SJCRH30 (cell line): Measurements from ENCODE around the gene MAGEA2. TPM values are rescaled to one million over a fixed set of nuclear protein-coding genes. Genes with fewer than 3 reads are reported as not detected.
"Not testable (repeated sequence)": the region's sequence is repeated elsewhere in the genome, so short reads cannot be mapped to it uniquely, and the experiment has no call there.

Experiments
- DNase-seq, 2 experiments: peaks; one replicate each; pipeline ENCODE4 v3.0.0-alpha.2; 2015 to 2020
- H3K27ac ChIP-seq: fragments of 250-450 bp; sonication (Bioruptor Pico); 2 replicates; pipeline ENCODE4 v1.5.1; 2020; ENCODE audit warnings: mild to moderate bottlenecking, moderate library complexity
- H3K27me3 ChIP-seq: fragments of 250-450 bp; sonication (Bioruptor Pico); 2 replicates; pipeline ENCODE4 v1.5.1; 2020; ENCODE audit warnings: mild to moderate bottlenecking, moderate library complexity
- H3K36me3 ChIP-seq: fragments of 250-450 bp; sonication (Bioruptor Pico); 2 replicates; pipeline ENCODE4 v1.5.1; 2020; ENCODE audit warnings: mild to moderate bottlenecking, moderate library complexity
- H3K4me1 ChIP-seq: fragments of 250-450 bp; sonication (Bioruptor Pico); 2 replicates; pipeline ENCODE4 v1.5.1; 2020; ENCODE audit warnings: mild to moderate bottlenecking, moderate library complexity
- H3K4me3 ChIP-seq: fragments of 250-450 bp; sonication (Bioruptor Pico); 2 replicates; pipeline ENCODE4 v1.5.1; 2020; ENCODE audit warnings: mild to moderate bottlenecking, moderate library complexity
- H3K9me3 ChIP-seq: fragments of 250-450 bp; sonication (Bioruptor Pico); replicated peaks from 2 replicates; pipeline ENCODE4 v1.5.1; 2020; ENCODE audit warnings: mild to moderate bottlenecking, moderate library complexity
- total RNA-seq: library from RNA; depleted of rRNA; stranded (reverse); fragments of >200 nt; shearing (Covaris generic); gene quantifications from 2 replicates; pipeline ENCODE4 v1.2.3, GENCODE V29; 2014; rRNA removed

Gene MAGEA2, protein sequence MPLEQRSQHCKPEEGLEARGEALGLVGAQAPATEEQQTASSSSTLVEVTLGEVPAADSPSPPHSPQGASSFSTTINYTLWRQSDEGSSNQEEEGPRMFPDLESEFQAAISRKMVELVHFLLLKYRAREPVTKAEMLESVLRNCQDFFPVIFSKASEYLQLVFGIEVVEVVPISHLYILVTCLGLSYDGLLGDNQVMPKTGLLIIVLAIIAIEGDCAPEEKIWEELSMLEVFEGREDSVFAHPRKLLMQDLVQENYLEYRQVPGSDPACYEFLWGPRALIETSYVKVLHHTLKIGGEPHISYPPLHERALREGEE
- total RNA-seq: 0.83 TPM in 1 of 2 replicates, not detected in the other

DNA sequence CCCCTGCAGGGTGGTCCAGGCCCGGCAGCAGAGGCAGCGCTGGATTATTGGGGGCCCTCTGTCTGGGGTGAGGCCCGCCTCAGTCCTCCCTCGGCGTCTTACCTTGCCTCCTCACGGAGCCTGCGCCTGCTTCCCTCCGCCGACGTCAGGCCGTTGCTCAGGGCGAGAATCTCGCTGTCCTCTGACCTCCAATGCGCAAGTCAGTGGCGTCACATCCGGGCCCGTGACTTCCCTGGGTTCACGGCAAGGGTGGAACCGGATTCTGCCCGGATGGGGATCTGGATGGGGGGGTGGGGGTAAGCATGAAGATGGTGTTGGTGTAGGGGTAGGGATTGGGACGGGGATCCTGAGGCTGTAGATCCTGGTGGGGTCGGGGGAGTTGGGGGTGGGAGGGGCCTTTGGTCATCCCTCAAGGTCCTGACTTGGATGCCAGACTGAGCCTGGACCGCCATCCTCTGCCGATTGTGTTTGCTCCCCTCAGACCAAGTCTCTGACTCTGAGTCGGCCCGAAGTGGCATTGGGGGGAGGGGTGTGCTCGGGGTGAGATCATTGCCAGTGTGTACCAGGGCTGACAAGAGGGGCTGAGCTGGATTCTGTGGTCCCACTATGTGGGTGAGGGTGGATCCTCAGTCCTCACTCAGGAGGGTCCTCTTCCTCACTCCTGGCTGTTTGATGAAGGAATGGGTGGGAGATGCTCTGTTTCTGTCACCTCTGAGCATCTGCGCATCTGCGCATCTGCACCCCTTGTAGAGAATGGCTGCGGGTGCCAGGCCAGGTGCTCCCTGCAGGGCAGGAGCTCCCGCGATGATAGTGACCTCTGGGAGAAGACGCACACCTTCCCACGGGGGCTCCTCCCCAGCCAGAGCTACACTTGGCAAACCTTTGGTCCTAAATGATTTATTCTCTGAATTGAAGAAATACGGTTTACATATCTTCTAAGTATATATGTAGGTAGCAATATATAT, at the start of gene MAGEA2:
TSS of gene MAGEA2 (minus strand) at position 157 of the 965 bp plus-strand sequence. CDS start 2,479 bp downstream, outside the sequence.
- H3K36me3 ChIP-seq, H3K27me3 ChIP-seq, H3K27ac ChIP-seq, DNase-seq, H3K9me3 ChIP-seq, H3K4me1 ChIP-seq, H3K4me3 ChIP-seq: not testable (repeated sequence)

DNA sequence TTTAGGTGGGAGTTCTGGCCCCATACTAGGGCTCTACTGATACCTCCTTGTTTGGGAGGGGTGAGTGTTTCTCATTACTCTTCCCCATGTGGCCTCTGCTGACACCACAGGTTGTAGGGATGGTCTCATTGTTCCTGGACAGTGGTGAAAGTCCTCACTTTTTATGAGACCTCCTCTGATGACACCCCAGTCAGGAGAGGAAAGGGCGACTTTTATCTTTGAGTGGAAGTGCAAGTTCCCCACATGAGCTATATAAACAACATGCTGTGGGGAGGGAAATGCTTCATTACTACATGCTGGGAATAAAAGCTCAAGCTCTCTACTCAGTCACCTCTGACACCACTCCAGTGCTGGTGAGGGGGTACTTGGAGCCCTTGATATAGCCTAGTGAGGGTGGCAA, 45.3 kb upstream of the MAGEA2 start:
- H3K27me3 ChIP-seq: no peaks in the 10 kb centered on the region
- H3K27ac ChIP-seq: no peak overlapping the region
- no peaks in the 10 kb centered on the region for H3K4me1 ChIP-seq
- DNase-seq: no peak
- no peak overlapping the region for H3K4me3 ChIP-seq
- no peaks in the 10 kb centered on the region for H3K36me3 ChIP-seq
- H3K9me3 ChIP-seq: no peaks in the 10 kb centered on the region

DNA sequence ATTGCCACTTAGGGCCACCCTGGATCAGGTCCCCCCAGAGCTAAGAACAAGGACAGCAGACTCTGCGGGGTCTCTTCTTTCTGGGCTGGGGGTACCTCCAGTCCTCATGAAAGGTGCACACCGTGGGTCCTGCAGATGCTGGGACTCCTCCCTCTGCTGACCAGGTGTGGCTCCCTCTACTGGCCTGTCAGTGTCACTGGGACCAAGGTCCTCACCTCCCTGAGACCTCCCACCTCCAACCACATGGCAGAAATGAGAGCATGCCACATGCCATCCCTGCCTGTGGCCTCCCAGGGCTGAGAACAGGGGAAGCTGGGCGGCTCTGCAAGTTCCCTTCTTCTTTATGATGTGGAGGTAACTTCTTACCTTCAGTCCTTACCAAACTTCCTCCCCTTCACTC, 33.4 kb upstream of the MAGEA2 start:
- H3K9me3 ChIP-seq, DNase-seq, H3K27ac ChIP-seq, H3K4me3 ChIP-seq, H3K4me1 ChIP-seq, H3K27me3 ChIP-seq, H3K36me3 ChIP-seq: not testable (repeated sequence)

DNA sequence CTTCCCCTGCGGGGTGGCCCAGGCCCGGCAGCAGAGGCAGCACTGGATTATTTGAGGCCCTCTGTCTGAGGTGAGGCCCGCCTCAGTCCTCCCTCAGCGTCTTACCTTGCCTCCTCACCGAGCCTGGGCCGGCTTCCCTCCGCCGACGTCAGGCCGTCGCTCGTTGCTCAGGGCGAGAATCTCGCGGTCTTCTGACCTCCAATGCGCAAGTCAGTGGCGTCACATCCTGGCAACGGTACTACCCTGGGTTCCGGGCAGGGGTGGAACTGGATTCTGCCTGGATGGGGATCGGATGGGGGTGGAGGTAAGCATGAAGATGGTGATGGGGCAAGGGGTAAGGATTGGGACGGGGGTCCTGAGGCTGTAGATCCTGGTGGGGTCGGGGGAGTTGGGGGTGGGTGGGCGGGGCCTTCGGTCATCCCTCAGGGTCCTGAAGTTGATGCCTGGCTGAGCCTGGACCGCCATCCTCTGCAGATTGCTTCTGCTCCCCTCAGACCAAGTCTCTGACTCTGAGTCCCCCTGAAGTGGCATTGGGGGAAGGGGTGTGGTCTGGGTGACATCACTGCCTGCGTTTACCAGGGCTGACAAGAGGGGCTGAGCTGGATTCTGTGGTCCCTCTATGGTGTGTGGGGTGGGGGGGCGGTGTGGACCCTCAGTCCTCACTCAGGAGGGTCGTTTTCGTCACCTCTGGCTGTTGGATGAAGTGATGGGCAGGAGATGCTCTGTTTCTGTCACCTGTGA, 16.1 kb upstream of the MAGEA2 start, which contains the start of gene MAGEA6:
TSS of gene MAGEA6 (minus strand) at position 141 of the 741 bp plus-strand sequence. CDS start 2,039 bp downstream, outside the sequence.
- H3K4me3 ChIP-seq, DNase-seq, H3K9me3 ChIP-seq, H3K27ac ChIP-seq, H3K36me3 ChIP-seq, H3K27me3 ChIP-seq, H3K4me1 ChIP-seq: not testable (repeated sequence)

DNA sequence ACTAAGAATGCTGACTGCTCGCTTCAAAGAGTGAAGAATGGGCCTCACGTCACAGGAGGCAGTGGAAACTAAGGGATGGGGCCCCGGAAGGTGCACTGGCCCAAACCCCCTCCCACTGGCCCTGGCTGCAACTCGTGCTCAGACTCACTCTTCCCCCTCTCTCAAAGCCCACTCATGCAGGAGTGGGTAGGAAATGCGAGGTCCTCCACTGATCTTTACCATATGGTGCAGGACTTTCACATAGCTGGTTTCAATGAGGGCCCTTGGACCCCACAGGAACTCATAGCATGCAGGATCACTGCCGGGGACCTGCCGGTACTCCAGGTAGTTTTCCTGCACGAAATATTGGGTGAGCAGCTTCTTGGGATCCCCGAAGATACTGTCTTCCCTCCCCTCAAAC, 12.9 kb upstream of the MAGEA2 start:
- H3K4me3 ChIP-seq, H3K36me3 ChIP-seq, H3K4me1 ChIP-seq, DNase-seq, H3K9me3 ChIP-seq, H3K27me3 ChIP-seq, H3K27ac ChIP-seq: not testable (repeated sequence)

DNA sequence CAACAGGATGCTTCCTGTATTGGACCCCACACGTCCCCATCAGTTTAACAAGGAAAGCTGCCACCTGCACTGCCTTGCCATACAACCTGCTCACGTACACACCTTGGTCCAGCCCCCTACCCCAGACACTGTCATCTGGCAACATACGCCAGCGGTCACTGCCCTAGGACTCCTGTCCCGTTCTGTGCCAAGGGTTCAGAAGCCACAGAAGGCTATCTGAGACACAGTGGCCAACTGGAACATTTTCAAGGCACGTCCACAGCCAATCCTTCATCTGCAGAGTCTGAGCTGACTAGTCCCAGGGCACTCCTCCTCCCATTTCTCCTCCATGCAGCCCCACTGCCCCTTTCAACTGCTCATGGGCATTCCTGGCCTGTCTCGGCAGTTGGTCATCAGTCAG, 7.9 kb upstream of the MAGEA2 start:
- H3K4me3 ChIP-seq, H3K27me3 ChIP-seq, H3K9me3 ChIP-seq, H3K4me1 ChIP-seq, H3K36me3 ChIP-seq, DNase-seq, H3K27ac ChIP-seq: not testable (repeated sequence)

DNA sequence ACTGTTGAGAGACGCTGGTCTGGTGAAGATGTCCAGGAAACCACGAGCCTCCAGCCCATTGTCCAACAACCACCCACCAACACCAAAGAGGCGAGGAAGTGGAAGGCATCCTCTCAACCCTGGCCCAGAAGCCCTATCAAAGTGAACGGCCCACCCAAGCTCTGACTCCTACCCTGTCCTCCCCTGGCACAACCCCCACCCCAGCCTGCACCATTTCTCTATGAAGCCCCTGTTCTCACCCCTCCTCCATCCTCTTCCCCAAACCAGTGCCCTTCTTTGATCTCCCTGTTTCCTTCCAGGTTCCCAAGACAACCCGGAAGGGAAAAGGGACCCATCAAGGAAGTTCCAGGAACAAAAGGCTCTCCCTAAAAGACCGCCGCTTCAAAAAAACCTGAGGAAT, 5.9 kb upstream of the MAGEA2 start:
- H3K4me1 ChIP-seq, H3K36me3 ChIP-seq, DNase-seq, H3K9me3 ChIP-seq, H3K27ac ChIP-seq, H3K4me3 ChIP-seq, H3K27me3 ChIP-seq: not testable (repeated sequence)

DNA sequence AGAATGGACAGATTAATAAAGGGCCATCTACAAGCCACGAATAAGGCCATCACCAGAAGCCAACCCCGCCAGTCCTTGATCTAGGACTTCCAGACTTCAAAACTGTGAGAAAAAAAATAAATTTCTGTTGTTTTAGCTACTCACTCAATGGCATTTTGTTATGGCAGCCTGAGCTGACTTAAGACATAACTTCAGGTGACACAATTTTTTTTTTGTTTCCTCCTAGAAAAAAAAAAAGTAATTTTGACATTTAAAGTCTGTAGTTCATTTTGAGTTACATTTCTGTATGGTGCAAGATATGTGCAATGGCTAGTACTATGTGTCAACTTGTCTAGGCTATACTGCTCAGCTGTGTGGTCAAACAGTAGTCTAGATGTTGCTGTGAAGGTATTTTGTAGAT, 5.3 kb upstream of the MAGEA2 start, which contains the start of gene CSAG3:
TSS of gene CSAG3 (plus strand) at position 301 of the 400 bp plus-strand sequence.
- DNase-seq, H3K4me3 ChIP-seq, H3K9me3 ChIP-seq, H3K4me1 ChIP-seq, H3K27ac ChIP-seq, H3K36me3 ChIP-seq, H3K27me3 ChIP-seq: not testable (repeated sequence)

DNA sequence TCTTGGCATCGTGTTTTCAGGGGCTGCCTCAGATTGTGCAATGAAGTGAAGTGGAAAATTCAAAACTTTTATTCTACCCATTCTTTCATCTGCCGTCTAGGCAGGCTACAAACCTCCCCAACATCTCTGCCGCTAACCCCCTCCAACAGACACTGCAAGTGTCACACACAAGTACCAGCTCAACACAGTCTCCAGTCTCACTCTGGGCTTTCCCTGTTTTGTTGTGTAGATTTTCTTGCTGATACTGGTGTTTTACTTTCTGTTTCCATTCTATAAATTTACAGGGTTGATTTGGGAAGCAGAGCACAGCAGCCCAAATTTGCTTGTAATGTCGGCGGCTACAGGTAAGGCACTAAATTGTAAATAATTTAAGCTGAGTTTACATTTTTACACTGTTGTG, 1.2 kb upstream of the MAGEA2 start:
- not testable (repeated sequence) for H3K27ac ChIP-seq, H3K27me3 ChIP-seq, H3K4me3 ChIP-seq, H3K4me1 ChIP-seq, H3K9me3 ChIP-seq, H3K36me3 ChIP-seq, DNase-seq

DNA sequence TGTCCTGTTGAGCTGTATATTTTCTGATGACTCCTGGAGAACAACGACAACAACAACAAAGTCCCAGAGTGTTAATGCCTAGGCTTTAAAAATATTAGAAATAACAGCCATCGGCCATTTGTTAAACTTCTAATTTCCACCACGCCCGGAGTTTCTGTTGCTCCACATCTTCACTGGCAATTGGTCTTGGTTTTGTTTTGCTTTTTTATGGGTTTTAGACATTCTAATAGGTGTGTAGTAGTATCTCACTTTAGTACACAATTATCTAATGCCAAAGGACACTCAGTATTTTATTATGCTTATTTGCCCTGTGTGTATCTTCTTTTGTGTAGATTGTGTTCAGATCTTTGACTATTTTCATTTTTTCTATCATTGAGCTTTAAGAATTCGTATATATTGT, 15.1 kb downstream of the MAGEA2 start:
- H3K9me3 ChIP-seq: no peaks in the 10 kb centered on the region
- H3K27ac ChIP-seq: no peak overlapping the region
- DNase-seq: no peak
- no peak overlapping the region for H3K4me3 ChIP-seq
- no peaks in the 10 kb centered on the region for H3K4me1 ChIP-seq
- H3K36me3 ChIP-seq: no peaks in the 10 kb centered on the region
- H3K27me3 ChIP-seq: no peaks in the 10 kb centered on the region

DNA sequence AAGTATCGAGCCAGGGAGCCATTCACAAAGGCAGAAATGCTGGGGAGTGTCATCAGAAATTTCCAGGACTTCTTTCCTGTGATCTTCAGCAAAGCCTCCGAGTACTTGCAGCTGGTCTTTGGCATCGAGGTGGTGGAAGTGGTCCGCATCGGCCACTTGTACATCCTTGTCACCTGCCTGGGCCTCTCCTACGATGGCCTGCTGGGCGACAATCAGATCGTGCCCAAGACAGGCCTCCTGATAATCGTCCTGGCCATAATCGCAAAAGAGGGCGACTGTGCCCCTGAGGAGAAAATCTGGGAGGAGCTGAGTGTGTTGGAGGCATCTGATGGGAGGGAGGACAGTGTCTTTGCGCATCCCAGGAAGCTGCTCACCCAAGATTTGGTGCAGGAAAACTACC, 17.1 kb downstream of the MAGEA2 start:
- not testable (repeated sequence) for H3K4me3 ChIP-seq, H3K36me3 ChIP-seq, DNase-seq, H3K27ac ChIP-seq, H3K4me1 ChIP-seq, H3K27me3 ChIP-seq, H3K9me3 ChIP-seq

DNA sequence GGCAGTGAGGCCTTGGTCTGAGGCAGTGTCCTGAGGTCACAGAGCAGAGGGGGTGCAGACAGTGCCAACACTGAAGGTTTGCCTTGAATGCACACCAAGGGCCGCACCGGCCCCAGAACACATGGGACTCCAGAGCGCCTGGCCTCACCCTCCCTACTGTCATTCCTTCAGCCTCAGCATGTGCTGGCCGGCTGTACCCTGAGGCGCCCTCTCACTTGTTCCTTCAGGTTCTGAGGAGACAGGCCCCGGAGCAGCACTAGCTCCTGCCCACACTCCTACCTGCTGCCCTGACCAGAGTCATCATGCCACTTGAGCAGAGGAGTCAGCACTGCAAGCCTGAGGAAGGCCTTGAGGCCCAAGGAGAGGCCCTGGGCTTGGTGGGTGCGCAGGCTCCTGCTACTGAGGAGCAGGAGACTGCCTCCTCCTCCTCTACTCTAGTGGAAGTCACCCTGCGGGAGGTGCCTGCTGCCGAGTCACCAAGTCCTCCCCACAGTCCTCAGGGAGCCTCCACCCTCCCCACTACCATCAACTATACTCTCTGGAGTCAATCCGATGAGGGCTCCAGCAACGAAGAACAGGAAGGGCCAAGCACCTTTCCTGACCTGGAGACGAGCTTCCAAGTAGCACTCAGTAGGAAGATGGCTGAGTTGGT, 17.7 kb downstream of the MAGEA2 start:
- no peaks in the 10 kb centered on the region for H3K27me3 ChIP-seq
- no peaks in the 10 kb centered on the region for H3K4me1 ChIP-seq
- H3K9me3 ChIP-seq: no peaks in the 10 kb centered on the region
- DNase-seq: no peak
- H3K4me3 ChIP-seq: no peak overlapping the region
- no peaks in the 10 kb centered on the region for H3K36me3 ChIP-seq
- H3K27ac ChIP-seq: no peak overlapping the region

DNA sequence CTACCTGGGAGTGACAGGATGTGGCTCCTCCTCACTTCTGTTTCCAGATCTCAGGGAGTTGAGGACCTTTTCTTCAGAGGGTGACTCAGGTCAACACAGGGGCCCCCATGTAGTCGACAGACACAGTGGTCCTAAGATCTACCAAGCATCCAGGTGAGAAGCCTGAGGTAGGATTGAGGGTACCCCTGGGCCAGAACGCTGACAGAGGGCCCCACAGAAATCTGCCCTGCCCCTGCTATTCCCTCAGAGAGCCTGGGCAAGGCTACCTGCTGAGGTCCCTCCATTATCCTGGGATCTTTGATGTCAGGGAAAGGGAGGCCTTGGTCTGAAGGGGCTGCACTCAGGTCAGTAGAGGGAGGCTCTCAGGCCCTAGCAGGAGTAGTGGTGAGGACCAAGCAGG, 18.5 kb downstream of the MAGEA2 start:
- H3K4me1 ChIP-seq: no peaks in the 10 kb centered on the region
- H3K27me3 ChIP-seq: no peaks in the 10 kb centered on the region
- H3K4me3 ChIP-seq: no peak overlapping the region
- DNase-seq: no peak
- H3K9me3 ChIP-seq: no peaks in the 10 kb centered on the region
- no peaks in the 10 kb centered on the region for H3K36me3 ChIP-seq
- no peak overlapping the region for H3K27ac ChIP-seq

DNA sequence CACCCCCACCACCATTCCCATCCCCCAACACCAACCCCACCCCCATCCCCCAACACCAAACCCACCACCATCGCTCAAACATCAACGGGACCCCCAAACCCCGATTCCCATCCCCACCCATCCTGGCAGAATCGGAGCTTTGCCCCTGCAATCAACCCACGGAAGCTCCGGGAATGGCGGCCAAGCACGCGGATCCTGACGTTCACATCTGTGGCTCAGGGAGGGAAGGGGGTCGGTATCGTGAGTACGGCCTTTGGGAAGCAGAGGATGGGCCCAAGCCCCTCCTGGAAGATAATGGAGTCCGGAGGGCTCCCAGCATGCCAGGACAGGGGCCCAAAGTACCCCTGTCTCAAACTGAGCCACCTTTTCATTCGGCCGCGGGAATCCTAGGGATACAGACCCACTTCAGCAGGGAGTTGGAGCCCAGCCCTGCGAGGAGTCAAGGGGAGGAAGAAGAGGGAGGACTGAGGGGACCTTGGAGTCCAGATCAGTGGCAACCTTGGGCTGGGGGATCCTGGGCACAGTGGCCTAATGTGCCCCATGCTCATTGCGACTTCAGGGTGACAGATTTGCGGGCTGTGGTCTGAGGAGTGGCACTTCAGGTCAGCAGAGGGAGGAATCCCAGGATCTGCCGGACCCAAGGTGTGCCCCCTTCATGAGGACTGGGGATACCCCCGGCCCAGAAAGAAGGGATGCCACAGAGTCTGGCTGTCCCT, 19.3 kb downstream of the MAGEA2 start:
- H3K36me3 ChIP-seq, DNase-seq, H3K4me1 ChIP-seq, H3K27ac ChIP-seq, H3K9me3 ChIP-seq, H3K4me3 ChIP-seq, H3K27me3 ChIP-seq: not testable (repeated sequence)
